Measurements from ENCODE around the gene MARCHF9. TPM values are rescaled to one million over a fixed set of nuclear protein-coding genes. Genes with fewer than 3 reads are reported as not detected.

The MARCHF9 gene
- total RNA-seq, 3 donors from 2014 or later (not counting 1 experiment from before 2014, with no cell fraction given), result 25.4 to 28.4 (median 26.0) TPM

GRCh38 chr12:57726884-57727757, 27.8 kb upstream of the MARCHF9 start:
- Histone ChIP-seq H3K9me3 (ENCODE audit: control insufficient read depth, insufficient read depth, low read length) (no peaks in the 10 kb centered on the region), H3K4me1 (ENCODE audit: control insufficient read depth, insufficient read depth, low read length) (peaks cover 6% of the 10 kb centered on the region), H3K36me3 (ENCODE audit: control insufficient read depth, insufficient read depth, low read length) (peaks cover 54% of the 10 kb centered on the region), H3K27me3 (ENCODE audit: control insufficient read depth, insufficient read depth, low read length) (no peaks in the 10 kb centered on the region), H3K4me3 (ENCODE audit: low read length) (no peak overlapping the region), H3K27ac (ENCODE audit: low read length) (no peak overlapping the region)
- ATAC-seq (no peak), DNase-seq (peak in 1 of 2 donors; percentile 15)
- 98% methylated on average over 76 of the region's 76 CpGs for WGBS (ENCODE audit: insufficient coverage)
- Mint-ChIP-seq H3K27ac (no peak overlapping the region), H3K4me1 (peaks cover 11 to 18% of the 10 kb centered on the region in 2 donors), H3K36me3 (no peaks in the 10 kb centered on the region), H3K27me3 (ENCODE audit: low read depth in 2 of 2) (no peaks in the 10 kb centered on the region), H3K9me3 (no peaks in the 10 kb centered on the region), H3K4me3 (no peak overlapping the region)
- intact Hi-C loops (cut with micrococcal nuclease), result no loop called here
- no peak for TF ChIP-seq CTCF (IDR thresholded peaks at IDR 0.05)

DNA sequence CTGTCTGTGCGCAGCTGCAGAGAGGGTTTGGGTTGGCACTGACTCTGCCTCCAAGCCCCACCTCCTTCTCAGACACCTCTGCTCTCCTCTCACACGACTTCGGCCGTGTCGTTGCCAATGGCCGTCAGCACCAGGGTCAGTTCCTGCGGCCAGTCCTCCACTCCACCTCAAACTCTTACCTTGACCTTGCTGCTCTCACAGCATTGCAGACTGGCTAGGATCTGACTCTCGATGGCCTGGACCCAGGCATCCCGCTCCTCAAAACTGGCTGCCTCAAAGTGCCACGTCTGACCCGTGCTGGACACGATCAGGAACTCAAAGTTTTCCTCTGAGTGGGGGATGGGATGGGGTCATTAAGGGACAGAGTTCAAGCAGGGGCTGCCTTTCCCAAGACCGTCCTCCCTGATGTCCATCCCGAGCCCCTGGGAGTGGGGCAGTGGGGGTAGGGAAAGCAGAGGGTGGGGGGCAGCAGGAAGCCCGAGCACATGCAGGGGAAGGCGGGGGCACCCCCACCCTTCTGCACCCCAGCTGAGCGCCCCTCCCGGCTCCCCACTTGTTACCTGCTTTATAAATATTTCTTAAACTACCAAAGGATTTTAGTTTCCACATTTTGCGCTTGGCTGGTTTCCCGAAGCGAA, 27.0 kb upstream of the MARCHF9 start:
- intact Hi-C loops (cut with micrococcal nuclease), result no loop called here

DNA sequence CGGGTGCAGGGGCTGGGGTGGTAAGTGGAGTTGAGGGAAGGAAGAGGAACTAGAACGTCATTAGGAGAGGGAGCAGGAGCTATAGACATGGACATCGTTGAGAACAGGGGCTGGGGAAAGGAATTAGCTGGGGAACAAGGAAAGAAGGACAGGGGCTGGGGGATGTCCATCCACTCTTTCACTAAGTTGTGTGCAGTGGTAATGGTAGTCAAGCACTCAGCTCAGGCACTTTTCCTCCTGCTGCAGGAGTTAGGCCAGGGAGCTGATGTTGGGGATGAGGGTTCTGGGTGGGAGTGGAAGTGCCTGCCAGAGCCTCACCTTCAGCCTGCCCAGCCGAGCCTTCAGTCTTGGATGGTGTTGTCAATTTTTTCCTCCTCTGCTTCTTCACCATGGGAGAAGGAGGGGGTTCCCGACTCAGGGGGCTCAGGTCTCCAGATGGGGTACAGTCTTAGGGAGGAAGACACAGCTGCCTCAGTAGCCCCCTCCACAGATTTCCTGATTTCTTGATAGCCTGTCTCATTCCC, 25.5 kb upstream of the MARCHF9 start:
- H3K9me3 Mint-ChIP-seq, result no peaks in the 10 kb centered on the region
- TF ChIP-seq CTCF (IDR thresholded peaks at IDR 0.05), result no peak
- peaks cover 77% of the 10 kb centered on the region for H3K36me3 ChIP-seq (ENCODE audit: control insufficient read depth, insufficient read depth, low read length)
- ATAC-seq (no peak), DNase-seq (no peak)
- H3K4me1 ChIP-seq (ENCODE audit: control insufficient read depth, insufficient read depth, low read length), result peaks cover 6% of the 10 kb centered on the region
- no peak overlapping the region for H3K27ac Mint-ChIP-seq
- H3K4me3 ChIP-seq (ENCODE audit: low read length), result no peak overlapping the region
- peaks cover 1% of the 10 kb centered on the region for H3K36me3 Mint-ChIP-seq
- WGBS (ENCODE audit: insufficient coverage), result 78% methylated on average over 4 of the region's 5 CpGs
- H3K27ac ChIP-seq (ENCODE audit: low read length), result no peak overlapping the region
- H3K27me3 ChIP-seq (ENCODE audit: control insufficient read depth, insufficient read depth, low read length), result no peaks in the 10 kb centered on the region
- intact Hi-C loops (cut with micrococcal nuclease), result no loop called here
- peaks cover 8 to 19% of the 10 kb centered on the region in 2 donors for H3K4me1 Mint-ChIP-seq
- no peaks in the 10 kb centered on the region for H3K27me3 Mint-ChIP-seq (ENCODE audit: low read depth in 2 of 2)
- no peaks in the 10 kb centered on the region for H3K9me3 ChIP-seq (ENCODE audit: control insufficient read depth, insufficient read depth, low read length)
- no peak overlapping the region for H3K4me3 Mint-ChIP-seq

More for the DNA sequence above, 27.0 kb upstream of the MARCHF9 start:
- 95% methylated on average over 17 of the region's 21 CpGs for WGBS (ENCODE audit: insufficient coverage)
- Histone ChIP-seq H3K4me1 (ENCODE audit: control insufficient read depth, insufficient read depth, low read length) (peaks cover 6% of the 10 kb centered on the region), H3K4me3 (ENCODE audit: low read length) (no peak overlapping the region), H3K27me3 (ENCODE audit: control insufficient read depth, insufficient read depth, low read length) (no peaks in the 10 kb centered on the region), H3K36me3 (ENCODE audit: control insufficient read depth, insufficient read depth, low read length) (peaks cover 62% of the 10 kb centered on the region), H3K27ac (ENCODE audit: low read length) (no peak overlapping the region), H3K9me3 (ENCODE audit: control insufficient read depth, insufficient read depth, low read length) (no peaks in the 10 kb centered on the region)
- Mint-ChIP-seq H3K36me3 (no peaks in the 10 kb centered on the region), H3K27ac (no peak overlapping the region), H3K4me3 (no peak overlapping the region), H3K9me3 (no peaks in the 10 kb centered on the region), H3K4me1 (peaks cover 11 to 17% of the 10 kb centered on the region in 2 donors), H3K27me3 (ENCODE audit: low read depth in 2 of 2) (no peaks in the 10 kb centered on the region)
- ATAC-seq (no peak), DNase-seq (no peak)
- no peak for TF ChIP-seq CTCF (IDR thresholded peaks at IDR 0.05)
